Measurements from ENCODE around the gene KCNK18. TPM values are rescaled to one million over a fixed set of nuclear protein-coding genes. Genes with fewer than 3 reads are reported as not detected.

KCNK18 gene
- total and polyA plus RNA-seq, 2 of the 8 experiments (the other 6 are each of a cell fraction or from before 2014, with no cell fraction given) = not detected

- no peak for TF ChIP-seq POLR2A (IDR thresholded peaks at IDR 0.05; ENCODE audit: control extremely low read depth in 1 of 2, low read depth in 2 of 2, low read length in 2 of 2)
- no peak for TF ChIP-seq MAFK (IDR thresholded peaks at IDR 0.05; ENCODE audit: low read depth, low read length)
- no peak for TF ChIP-seq CHD1 (IDR thresholded peaks at IDR 0.05; ENCODE audit: low read depth, low read length)
- TF ChIP-seq SIN3A (conservative IDR thresholded peaks at IDR 0.05 in 1 of 2, IDR thresholded peaks at IDR 0.05 in 1 of 2; ENCODE audit: low read depth in 1 of 2, low read length in 2 of 2) = no peak
- no peak for TF ChIP-seq SUZ12 (IDR thresholded peaks at IDR 0.05; ENCODE audit: low read length)
- no peak for TF ChIP-seq CBX8 (IDR thresholded peaks at IDR 0.05; ENCODE audit: borderline replicate concordance, low read depth, low read length)
- TF ChIP-seq SP4 (IDR thresholded peaks at IDR 0.05; ENCODE audit: low read length) = no peak
Measured at GRCh38 chr10:117239051-117239450, 41.8 kb downstream of the KCNK18 start (continued).

Data from H1 (cell line).